Stimulated activated CD4-positive, alpha-beta T cell treated with anti-CD3 and anti-CD28 coated beads, Interleukin-4, amount 100 ng/mL, for 48 hours (primary cell): Measurements from ENCODE around the gene DOK5.

Experiments used
- DNase-seq, 2 donors: peaks; one replicate each; pipeline ENCODE4 v3.0.0-alpha.2; 2020; ENCODE audit warnings: low read depth in 2 of 2

The DOK5 gene

GRCh38 chr20:54512694-54513093 is 37.3 kb downstream of the DOK5 start:
- DNase-seq = no peak

GRCh38 chr20:54514028-54514607 is 38.7 kb downstream of the DOK5 start:
- DNase-seq = no peak

- no peak for DNase-seq
Measured at GRCh38 chr20:54515793-54516628, 40.6 kb downstream of the DOK5 start.

- no peak for DNase-seq
Measured at GRCh38 chr20:54517241-54517975, 42.0 kb downstream of the DOK5 start.

- no peak for DNase-seq
Measured at GRCh38 chr20:54524849-54525248, 49.5 kb downstream of the DOK5 start.

- DNase-seq = no peak
Measured at GRCh38 chr20:54525916-54526590, 50.7 kb downstream of the DOK5 start.

- DNase-seq = no peak
Measured at GRCh38 chr20:54526801-54527200, 51.4 kb downstream of the DOK5 start.

- no peak for DNase-seq
Measured at GRCh38 chr20:54532573-54532972, 57.2 kb downstream of the DOK5 start.

- no peak for DNase-seq
Measured at GRCh38 chr20:54534101-54534500, 58.7 kb downstream of the DOK5 start.

GRCh38 chr20:54535033-54535432 is 59.6 kb downstream of the DOK5 start:
- DNase-seq = no peak

- no peak for DNase-seq
Measured at GRCh38 chr20:54535746-54536145, 60.4 kb downstream of the DOK5 start.

GRCh38 chr20:54539521-54540046 is 64.2 kb downstream of the DOK5 start:
- DNase-seq = no peak

GRCh38 chr20:54543369-54543768 is 68.0 kb downstream of the DOK5 start:
- DNase-seq = no peak

GRCh38 chr20:54545676-54546358 is 70.4 kb downstream of the DOK5 start:
- no peak for DNase-seq

GRCh38 chr20:54548849-54549248 is 73.5 kb downstream of the DOK5 start:
- no peak for DNase-seq

GRCh38 chr20:54549658-54550326 is 74.4 kb downstream of the DOK5 start:
- no peak for DNase-seq

- DNase-seq = no peak
Measured at GRCh38 chr20:54550776-54551396, 75.5 kb downstream of the DOK5 start.

GRCh38 chr20:54554006-54554405 is 78.6 kb downstream of the DOK5 start:
- DNase-seq = no peak

GRCh38 chr20:54555150-54555549 is 79.8 kb downstream of the DOK5 start:
- no peak for DNase-seq

- no peak for DNase-seq
Measured at GRCh38 chr20:54556406-54556805, 81.0 kb downstream of the DOK5 start.
